Measurements from ENCODE around the gene IL37. TPM values are rescaled to one million over a fixed set of nuclear protein-coding genes. Genes with fewer than 3 reads are reported as not detected.

The IL37 gene
- total RNA-seq, 1 donor from 2014 or later: not detected

GRCh38 chr2:112883669-112884068, 27.3 kb upstream of the IL37 start:
- Mint-ChIP-seq H3K27ac (ENCODE audit: unreplicated experiment) (no peak overlapping the region), H3K27me3 (ENCODE audit: unreplicated experiment) (peaks cover 6% of the 10 kb centered on the region), H3K36me3 (ENCODE audit: unreplicated experiment) (no peaks in the 10 kb centered on the region), H3K4me1 (ENCODE audit: unreplicated experiment) (peaks cover 14% of the 10 kb centered on the region), H3K4me3 (ENCODE audit: unreplicated experiment) (no peak overlapping the region), H3K9me3 (ENCODE audit: unreplicated experiment) (no peaks in the 10 kb centered on the region)
- no peak for DNase-seq (ENCODE audit: extremely low spot score, unreplicated experiment)
- TF ChIP-seq, protein P1, sequence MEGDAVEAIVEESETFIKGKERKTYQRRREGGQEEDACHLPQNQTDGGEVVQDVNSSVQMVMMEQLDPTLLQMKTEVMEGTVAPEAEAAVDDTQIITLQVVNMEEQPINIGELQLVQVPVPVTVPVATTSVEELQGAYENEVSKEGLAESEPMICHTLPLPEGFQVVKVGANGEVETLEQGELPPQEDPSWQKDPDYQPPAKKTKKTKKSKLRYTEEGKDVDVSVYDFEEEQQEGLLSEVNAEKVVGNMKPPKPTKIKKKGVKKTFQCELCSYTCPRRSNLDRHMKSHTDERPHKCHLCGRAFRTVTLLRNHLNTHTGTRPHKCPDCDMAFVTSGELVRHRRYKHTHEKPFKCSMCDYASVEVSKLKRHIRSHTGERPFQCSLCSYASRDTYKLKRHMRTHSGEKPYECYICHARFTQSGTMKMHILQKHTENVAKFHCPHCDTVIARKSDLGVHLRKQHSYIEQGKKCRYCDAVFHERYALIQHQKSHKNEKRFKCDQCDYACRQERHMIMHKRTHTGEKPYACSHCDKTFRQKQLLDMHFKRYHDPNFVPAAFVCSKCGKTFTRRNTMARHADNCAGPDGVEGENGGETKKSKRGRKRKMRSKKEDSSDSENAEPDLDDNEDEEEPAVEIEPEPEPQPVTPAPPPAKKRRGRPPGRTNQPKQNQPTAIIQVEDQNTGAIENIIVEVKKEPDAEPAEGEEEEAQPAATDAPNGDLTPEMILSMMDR (IDR thresholded peaks at IDR 0.05): no peak

- H3K36me3 Mint-ChIP-seq (ENCODE audit: unreplicated experiment): no peaks in the 10 kb centered on the region
- H3K4me1 Mint-ChIP-seq (ENCODE audit: unreplicated experiment): peaks cover 13% of the 10 kb centered on the region
- no peak overlapping the region for H3K4me3 Mint-ChIP-seq (ENCODE audit: unreplicated experiment)
- no peaks in the 10 kb centered on the region for H3K9me3 Mint-ChIP-seq (ENCODE audit: unreplicated experiment)
- TF ChIP-seq, protein P1 (IDR thresholded peaks at IDR 0.05): peak; percentile 58
- no peak for DNase-seq (ENCODE audit: extremely low spot score, unreplicated experiment)
- H3K27me3 Mint-ChIP-seq (ENCODE audit: unreplicated experiment): peaks cover 6% of the 10 kb centered on the region
- H3K27ac Mint-ChIP-seq (ENCODE audit: unreplicated experiment): no peak overlapping the region
Measured at GRCh38 chr2:112884869-112885505, 26.0 kb upstream of the IL37 start.

DNA sequence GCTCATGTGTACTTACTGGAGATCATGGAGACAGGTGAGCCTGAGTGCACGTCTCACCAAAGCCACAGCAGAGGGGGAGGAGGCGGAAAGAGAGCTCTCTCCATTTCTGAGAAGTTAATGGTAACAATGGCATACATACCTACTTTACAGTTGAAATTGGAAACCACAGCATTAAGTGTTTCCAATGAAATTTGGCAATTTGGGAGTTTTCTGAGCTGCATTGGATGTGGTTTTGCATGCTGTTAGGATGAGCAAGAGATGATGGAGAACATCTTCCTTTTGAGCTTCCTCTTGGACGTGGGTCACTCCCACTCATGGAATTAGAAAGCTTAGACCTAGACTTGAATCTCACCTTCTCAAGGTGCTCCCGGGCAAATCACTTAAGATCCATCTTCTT, 25.5 kb upstream of the IL37 start:
- Mint-ChIP-seq H3K9me3 (ENCODE audit: unreplicated experiment) (no peaks in the 10 kb centered on the region), H3K36me3 (ENCODE audit: unreplicated experiment) (no peaks in the 10 kb centered on the region), H3K27ac (ENCODE audit: unreplicated experiment) (no peak overlapping the region), H3K4me3 (ENCODE audit: unreplicated experiment) (no peak overlapping the region), H3K27me3 (ENCODE audit: unreplicated experiment) (peaks cover 6% of the 10 kb centered on the region), H3K4me1 (ENCODE audit: unreplicated experiment) (peaks cover 10% of the 10 kb centered on the region)
- TF ChIP-seq, protein P1 (IDR thresholded peaks at IDR 0.05): no peak
- DNase-seq (ENCODE audit: extremely low spot score, unreplicated experiment): no peak

- Mint-ChIP-seq H3K4me3 (ENCODE audit: unreplicated experiment) (no peak overlapping the region), H3K36me3 (ENCODE audit: unreplicated experiment) (no peaks in the 10 kb centered on the region), H3K9me3 (ENCODE audit: unreplicated experiment) (no peaks in the 10 kb centered on the region), H3K27ac (ENCODE audit: unreplicated experiment) (no peak overlapping the region), H3K4me1 (ENCODE audit: unreplicated experiment) (peaks cover 2% of the 10 kb centered on the region), H3K27me3 (ENCODE audit: unreplicated experiment) (peaks cover 6% of the 10 kb centered on the region)
- TF ChIP-seq, protein P1 (IDR thresholded peaks at IDR 0.05): no peak
- DNase-seq (ENCODE audit: extremely low spot score, unreplicated experiment): no peak
Measured at GRCh38 chr2:112886291-112886690, 24.7 kb upstream of the IL37 start.

- no peaks in the 10 kb centered on the region for H3K9me3 Mint-ChIP-seq (ENCODE audit: unreplicated experiment)
- TF ChIP-seq, protein P1 (IDR thresholded peaks at IDR 0.05): no peak
- H3K27me3 Mint-ChIP-seq (ENCODE audit: unreplicated experiment): peaks cover 6% of the 10 kb centered on the region
- no peak overlapping the region for H3K4me3 Mint-ChIP-seq (ENCODE audit: unreplicated experiment)
- H3K4me1 Mint-ChIP-seq (ENCODE audit: unreplicated experiment): no peaks in the 10 kb centered on the region
- DNase-seq (ENCODE audit: extremely low spot score, unreplicated experiment): no peak
- no peak overlapping the region for H3K27ac Mint-ChIP-seq (ENCODE audit: unreplicated experiment)
- H3K36me3 Mint-ChIP-seq (ENCODE audit: unreplicated experiment): no peaks in the 10 kb centered on the region
Measured at GRCh38 chr2:112887964-112888749, 22.8 kb upstream of the IL37 start.
